Epithelial cell of esophagus (primary cell): ENCODE data around the gene MPPED1.

ENCODE experiments used
- DNase-seq: peaks from one replicate; pipeline ENCODE4 v3.0.0; 2010; ENCODE audit warnings: low read depth
- H3K4me3 ChIP-seq: 2 replicates; pipeline ENCODE4 v1.5.1; 2011; ENCODE audit warnings: mild to moderate bottlenecking, low read length, control low read depth
- TF ChIP-seq, protein P1 (sequence below): IDR thresholded peaks from 2 replicates; pipeline ENCODE4 v1.5.1; 2011; ENCODE audit warnings: low read depth, mild to moderate bottlenecking, low read length, control low read depth, inconsistent platforms; ENCODE audit not compliant: insufficient read depth; ENCODE audit errors: missing control alignments

The MPPED1 gene

DNA sequence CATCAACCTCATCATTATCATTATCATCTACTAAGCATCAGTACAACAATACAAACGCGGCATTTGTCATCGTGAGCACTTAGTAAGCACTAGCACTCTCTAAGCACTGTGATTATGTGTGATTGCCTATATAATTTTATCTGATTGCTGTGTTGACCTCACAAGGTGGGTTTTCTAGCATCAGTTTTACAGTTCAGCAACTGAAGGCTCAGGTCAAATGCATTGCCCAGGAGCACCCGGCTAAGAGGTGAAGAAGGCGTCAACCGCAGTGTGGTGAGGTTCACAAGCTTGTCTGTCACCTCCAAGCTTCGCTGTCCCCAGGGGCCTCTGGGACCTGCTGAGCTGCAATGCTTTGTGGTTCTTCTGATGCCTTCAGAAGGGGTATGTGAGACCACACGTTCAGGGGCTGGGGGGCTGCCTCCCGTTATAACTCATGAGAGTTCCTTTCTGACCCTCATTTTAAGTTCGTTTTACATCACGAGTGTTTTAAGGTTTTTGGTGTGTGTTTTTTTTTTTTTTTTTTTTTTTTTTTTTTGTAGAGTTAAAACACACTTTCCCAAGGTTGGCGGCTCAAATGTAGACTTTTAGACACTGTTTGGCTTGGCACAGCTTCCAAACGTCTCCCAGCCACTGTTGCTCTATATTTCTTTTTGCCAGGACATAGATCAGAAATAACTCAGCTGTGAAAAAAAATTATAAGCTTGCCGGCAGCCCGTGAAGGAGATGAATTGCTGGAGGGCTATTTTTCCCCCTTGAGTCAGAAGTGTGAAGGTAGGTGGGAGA, 34.9 kb upstream of the MPPED1 start:
- TF ChIP-seq, protein P1, sequence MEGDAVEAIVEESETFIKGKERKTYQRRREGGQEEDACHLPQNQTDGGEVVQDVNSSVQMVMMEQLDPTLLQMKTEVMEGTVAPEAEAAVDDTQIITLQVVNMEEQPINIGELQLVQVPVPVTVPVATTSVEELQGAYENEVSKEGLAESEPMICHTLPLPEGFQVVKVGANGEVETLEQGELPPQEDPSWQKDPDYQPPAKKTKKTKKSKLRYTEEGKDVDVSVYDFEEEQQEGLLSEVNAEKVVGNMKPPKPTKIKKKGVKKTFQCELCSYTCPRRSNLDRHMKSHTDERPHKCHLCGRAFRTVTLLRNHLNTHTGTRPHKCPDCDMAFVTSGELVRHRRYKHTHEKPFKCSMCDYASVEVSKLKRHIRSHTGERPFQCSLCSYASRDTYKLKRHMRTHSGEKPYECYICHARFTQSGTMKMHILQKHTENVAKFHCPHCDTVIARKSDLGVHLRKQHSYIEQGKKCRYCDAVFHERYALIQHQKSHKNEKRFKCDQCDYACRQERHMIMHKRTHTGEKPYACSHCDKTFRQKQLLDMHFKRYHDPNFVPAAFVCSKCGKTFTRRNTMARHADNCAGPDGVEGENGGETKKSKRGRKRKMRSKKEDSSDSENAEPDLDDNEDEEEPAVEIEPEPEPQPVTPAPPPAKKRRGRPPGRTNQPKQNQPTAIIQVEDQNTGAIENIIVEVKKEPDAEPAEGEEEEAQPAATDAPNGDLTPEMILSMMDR = no peak
- H3K4me3 ChIP-seq = no peak overlapping the region
- no peak for DNase-seq

DNA sequence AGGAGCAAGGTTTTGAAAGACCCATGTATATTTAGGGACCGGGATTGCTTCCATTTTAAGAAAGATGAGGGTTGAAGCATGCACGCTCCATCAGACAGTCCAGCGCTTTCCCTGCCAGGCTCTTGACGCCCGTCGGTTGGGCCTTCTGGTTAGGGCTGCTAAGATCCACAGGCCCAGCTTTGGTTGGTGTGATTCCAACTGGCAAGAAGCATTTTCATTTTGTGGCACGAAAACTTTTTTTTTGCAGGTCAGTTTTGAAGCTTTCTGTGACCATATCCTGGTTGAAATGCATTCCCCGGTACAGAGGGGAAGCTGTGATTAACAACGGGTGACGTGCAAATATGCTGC, 34.3 kb upstream of the MPPED1 start:
- DNase-seq = no peak
- H3K4me3 ChIP-seq = no peak overlapping the region
- TF ChIP-seq, protein P1 = no peak

DNA sequence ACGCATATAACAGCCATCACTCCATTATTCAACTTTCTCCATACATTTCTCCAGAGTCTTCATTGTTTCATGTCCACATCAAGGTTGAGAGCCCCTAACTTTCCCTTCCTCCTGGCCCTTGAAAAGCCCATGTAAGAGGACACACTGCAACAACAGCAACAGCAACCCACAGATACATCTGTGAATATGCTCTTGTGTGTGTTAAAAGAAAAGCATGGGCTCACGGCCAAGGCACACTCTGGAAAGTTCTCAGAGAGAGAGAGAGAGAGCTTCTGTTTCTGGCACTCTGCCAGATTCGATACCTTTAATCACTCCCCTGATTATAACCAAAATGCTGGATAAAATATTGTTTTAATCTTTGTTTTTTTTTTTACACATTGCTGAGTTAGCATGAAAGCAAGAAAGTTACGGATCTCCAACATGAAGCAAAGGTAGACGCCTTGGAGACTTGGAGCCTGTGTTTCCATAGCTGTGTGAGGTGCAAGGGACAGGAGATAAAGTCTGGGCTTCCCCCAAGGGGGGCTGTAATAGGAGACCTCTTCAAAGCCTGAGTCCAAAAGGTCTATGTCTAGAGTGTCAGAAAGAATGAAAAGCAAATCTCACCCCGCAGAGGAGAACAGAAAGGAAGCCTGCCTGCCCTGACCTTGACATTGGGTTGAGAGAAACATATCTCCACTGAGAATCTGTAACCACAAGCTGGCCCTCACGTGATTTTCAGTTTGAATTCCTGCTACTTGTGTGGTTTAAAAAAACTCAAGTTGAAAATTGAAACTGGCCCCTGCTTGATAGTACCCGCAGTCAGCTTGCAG, 33.7 kb upstream of the MPPED1 start:
- no peak for DNase-seq
- TF ChIP-seq, protein P1 = no peak
- no peak overlapping the region for H3K4me3 ChIP-seq

DNA sequence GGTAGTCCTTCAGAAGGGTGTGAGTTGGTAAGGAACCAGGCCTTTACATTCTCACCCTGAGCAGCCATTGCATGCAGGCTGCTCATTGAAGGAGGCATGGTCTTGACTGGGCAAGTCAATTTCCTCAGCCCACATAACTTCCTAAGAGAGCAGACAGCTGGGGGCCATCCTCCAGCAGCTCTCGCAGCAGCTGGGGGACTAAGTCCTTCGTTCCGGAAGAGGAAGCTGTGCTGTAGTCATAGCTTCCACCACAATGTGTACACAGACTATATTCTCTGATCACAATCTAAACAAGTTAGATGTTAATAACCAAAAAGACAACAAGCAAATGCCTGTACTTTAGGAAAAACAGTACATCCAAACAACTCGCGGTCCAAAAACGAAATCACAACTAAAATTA, 30.1 kb upstream of the MPPED1 start:
- no peak overlapping the region for H3K4me3 ChIP-seq
- no peak for DNase-seq
- TF ChIP-seq, protein P1 = no peak

DNA sequence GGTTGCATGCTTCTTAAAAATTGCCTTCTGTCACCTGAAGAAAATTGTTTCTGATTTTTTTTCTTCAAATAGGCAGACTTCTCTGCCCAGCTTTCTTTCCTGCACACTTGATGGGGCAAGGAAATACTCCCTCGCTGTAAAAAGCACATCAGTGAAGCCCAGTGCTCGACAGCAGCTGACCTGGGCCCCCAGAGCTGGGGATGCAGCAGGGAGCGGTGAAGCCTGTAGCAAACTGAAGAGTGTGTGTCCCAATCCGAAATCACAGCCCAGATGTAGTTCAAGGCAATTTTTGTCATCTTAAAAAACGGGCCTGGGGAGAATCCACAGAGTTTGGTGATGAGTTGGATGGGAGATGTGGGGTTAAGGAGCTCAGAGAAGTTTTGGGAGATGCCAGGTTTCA, 27.0 kb upstream of the MPPED1 start:
- DNase-seq = no peak
- no peak overlapping the region for H3K4me3 ChIP-seq
- TF ChIP-seq, protein P1 = no peak

DNA sequence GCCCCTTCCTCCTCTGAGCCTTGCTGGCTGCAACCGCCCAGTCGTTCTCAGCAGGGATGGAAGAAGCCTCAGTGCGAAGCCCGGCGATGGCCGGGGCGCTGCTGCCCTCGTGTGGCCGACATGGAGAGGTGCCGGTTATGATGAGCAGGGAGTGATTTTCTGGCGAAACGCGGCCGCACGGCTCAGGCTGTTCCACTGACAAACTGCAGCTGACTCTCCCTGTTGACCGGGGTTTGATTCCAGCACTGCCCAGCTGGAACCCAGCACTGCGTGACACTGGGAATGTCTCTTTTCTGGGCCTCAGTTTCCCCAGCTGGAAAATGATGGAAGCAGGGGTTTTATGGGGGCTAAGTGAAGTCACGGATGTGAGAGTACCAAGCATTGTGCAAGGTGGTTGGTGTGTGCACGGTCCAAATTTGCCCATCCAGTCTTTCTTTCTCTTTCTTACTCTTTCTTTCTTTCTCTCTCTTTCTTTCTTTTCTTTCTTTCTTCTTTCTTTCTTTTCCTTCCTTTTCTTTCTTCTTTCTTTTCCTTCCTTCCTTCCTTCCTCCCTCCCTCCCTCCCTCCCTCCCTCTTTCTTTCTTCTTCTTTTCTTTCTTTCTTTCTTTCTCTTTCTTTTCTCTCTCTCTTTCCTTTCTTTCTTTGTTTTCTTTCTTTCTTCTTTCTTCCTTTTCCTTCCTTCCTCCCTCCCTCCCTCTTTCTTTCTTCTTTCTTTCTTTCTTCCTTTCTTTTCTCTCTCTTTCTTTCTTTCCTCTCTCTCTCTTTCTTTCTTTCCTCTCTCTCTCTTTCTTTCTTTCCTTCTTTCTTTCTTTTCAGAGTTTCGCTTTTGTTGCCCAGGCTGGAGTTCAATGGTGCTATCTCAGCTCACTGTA, 25.8 kb upstream of the MPPED1 start:
- peak; percentile 73 for DNase-seq
- H3K4me3 ChIP-seq = no peak overlapping the region
- TF ChIP-seq, protein P1 = peak; percentile 90
